Calu3 (cell line): ENCODE results near the gene MCUB. TPM values are rescaled to one million over a fixed set of nuclear protein-coding genes. Genes with fewer than 3 reads are reported as not detected.

ENCODE experiments used
- BruUV-seq: library from RNA; stranded (reverse); fragments of 400-500 nt; replicated peaks from 2 replicates; lab custom pipeline; 2021; lab: Mats Ljungman, UMichigan
- CTCF ChIA-PET: fragments of 300-600 bp; sonication (Branson Sonifier 250); formaldehyde crosslinking; loops from one replicate; lab custom pipeline; 2022; ENCODE audit warnings: antibody characterized with exemption; lab: Charles Lee
- DNase-seq: peaks from one replicate; pipeline ENCODE4 v3.0.0; 2022
- H3K27ac Mint-ChIP-seq: one replicate; pipeline ENCODE4 v1.8.0; 2022; ENCODE audit warnings: mixed read lengths; ENCODE audit not compliant: unreplicated experiment
- H3K27me3 Mint-ChIP-seq: one replicate; pipeline ENCODE4 v1.8.0; 2022; ENCODE audit warnings: mixed read lengths; ENCODE audit not compliant: unreplicated experiment
- H3K36me3 Mint-ChIP-seq: one replicate; pipeline ENCODE4 v1.8.0; 2022; ENCODE audit warnings: mild to moderate bottlenecking, moderate library complexity, mixed read lengths; ENCODE audit not compliant: insufficient read depth, unreplicated experiment
- H3K4me1 Mint-ChIP-seq: one replicate; pipeline ENCODE4 v1.8.0; 2022; ENCODE audit warnings: mild to moderate bottlenecking, low read depth, mixed read lengths; ENCODE audit not compliant: unreplicated experiment
- H3K4me3 Mint-ChIP-seq: one replicate; pipeline ENCODE4 v1.8.0; 2022; ENCODE audit warnings: mild to moderate bottlenecking, low read depth, moderate library complexity, mixed read lengths; ENCODE audit not compliant: unreplicated experiment
- H3K9me3 Mint-ChIP-seq: one replicate; pipeline ENCODE4 v1.8.0; 2022; ENCODE audit warnings: low read depth, mixed read lengths; ENCODE audit not compliant: unreplicated experiment
- intact Hi-C: fragments of 100-400 bp; cut with micrococcal nuclease; formaldehyde crosslinking; loops from one replicate; pipeline ENCODE4 v1.10.0; 2022; ENCODE audit not compliant: unreplicated experiment
- total RNA-seq: library from RNA; stranded (reverse); gene quantifications from 2 replicates; pipeline ENCODE4 v1.2.3, GENCODE V29; 2022
- TF ChIP-seq, protein P1 (sequence below): fragments of 200-600 bp; IDR thresholded peaks from one replicate; pipeline ENCODE4 v1.8.0; 2022; ENCODE audit warnings: antibody characterized with exemption; ENCODE audit not compliant: unreplicated experiment

The MCUB gene
- total RNA-seq, 1 experiment from 2014 or later = 11.8 TPM

DNA sequence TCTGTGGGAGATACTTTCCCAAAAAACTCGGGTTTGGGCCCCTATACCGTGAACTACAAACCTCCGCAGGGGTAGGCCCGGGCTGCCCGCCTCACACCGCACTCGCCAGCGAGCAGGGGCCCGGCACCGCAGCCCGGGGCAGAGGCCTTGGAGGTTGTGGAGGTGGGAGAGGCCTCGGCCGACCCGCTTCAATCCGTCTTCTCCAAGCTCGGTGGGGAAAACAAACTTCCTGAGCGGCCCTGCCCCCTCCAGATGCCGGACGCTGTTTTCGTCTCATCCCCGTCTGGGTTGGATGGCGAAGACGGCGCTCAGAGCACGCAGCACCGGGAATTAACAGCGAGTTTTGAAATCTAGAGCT lies 442 bp upstream of the MCUB start:
- Mint-ChIP-seq H3K9me3 (no peaks in the 10 kb centered on the region), H3K36me3 (peaks cover 15% of the 10 kb centered on the region), H3K27ac (no peak overlapping the region), H3K4me3 (peak overlapping the region; percentile 92), H3K27me3 (no peaks in the 10 kb centered on the region), H3K4me1 (peaks cover 10% of the 10 kb centered on the region)
- intact Hi-C loops = no loop called here
- TF ChIP-seq, protein P1, sequence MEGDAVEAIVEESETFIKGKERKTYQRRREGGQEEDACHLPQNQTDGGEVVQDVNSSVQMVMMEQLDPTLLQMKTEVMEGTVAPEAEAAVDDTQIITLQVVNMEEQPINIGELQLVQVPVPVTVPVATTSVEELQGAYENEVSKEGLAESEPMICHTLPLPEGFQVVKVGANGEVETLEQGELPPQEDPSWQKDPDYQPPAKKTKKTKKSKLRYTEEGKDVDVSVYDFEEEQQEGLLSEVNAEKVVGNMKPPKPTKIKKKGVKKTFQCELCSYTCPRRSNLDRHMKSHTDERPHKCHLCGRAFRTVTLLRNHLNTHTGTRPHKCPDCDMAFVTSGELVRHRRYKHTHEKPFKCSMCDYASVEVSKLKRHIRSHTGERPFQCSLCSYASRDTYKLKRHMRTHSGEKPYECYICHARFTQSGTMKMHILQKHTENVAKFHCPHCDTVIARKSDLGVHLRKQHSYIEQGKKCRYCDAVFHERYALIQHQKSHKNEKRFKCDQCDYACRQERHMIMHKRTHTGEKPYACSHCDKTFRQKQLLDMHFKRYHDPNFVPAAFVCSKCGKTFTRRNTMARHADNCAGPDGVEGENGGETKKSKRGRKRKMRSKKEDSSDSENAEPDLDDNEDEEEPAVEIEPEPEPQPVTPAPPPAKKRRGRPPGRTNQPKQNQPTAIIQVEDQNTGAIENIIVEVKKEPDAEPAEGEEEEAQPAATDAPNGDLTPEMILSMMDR = no peak
- DNase-seq = no peak
- TSS peak; percentile 76 for BruUV-seq
- CTCF ChIA-PET = interaction anchor here (0.6 to 1.1 kb wide), 2 partner anchors 126 to 247 kb away, joined by 3 to 5 read pairs; partner anchors contain the start of gene SEC24B

DNA sequence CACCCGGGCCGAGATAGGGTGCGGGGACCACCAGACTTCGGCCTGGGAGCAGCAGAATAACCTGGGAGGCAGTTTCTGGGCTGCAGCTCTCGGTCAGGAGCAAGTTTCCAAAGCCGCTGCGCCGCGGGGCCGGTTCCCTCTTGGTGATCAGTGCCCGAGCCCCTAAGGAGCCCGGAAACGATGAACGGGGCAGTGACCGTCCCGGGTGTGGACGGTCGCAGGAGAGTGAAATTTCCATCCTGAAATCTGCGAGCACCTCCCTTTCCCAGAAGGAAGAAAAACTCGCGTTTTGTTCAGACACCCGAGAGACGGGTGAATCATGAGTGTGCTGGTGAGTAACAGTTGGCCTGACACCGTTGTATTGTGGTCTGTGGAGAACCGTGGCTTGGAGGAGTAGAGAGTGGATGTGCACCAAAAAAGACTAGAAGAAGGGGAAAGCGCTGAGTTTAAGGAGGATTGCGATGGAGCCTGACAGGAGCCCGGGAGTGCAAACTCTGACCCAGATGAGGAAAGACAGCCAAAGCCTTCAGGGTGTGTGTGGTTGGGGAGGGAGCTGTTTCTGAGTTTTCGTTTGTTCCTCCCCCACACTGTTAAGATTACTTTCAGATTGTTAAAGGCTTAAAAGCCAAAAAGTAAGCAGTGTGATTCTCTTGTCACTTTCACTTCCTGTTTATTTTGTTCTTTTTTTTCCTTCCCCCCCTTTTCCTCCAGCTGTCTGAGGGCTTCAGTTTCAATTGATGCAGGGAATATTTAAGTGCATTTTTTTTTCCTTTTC lies 828 bp downstream of the MCUB start:
- H3K27ac Mint-ChIP-seq = peak overlapping the region; percentile 83
- H3K9me3 Mint-ChIP-seq = no peaks in the 10 kb centered on the region
- no peaks in the 10 kb centered on the region for H3K27me3 Mint-ChIP-seq
- TF ChIP-seq, protein P1 = no peak
- peaks cover 10% of the 10 kb centered on the region for H3K4me1 Mint-ChIP-seq
- intact Hi-C loops = no loop called here
- H3K36me3 Mint-ChIP-seq = peaks cover 15% of the 10 kb centered on the region
- BruUV-seq = no TSS peak
- DNase-seq = peak; percentile 9
- CTCF ChIA-PET = interaction anchor here (0.6 to 1.6 kb wide), 3 partner anchors 11 to 280 kb away, joined by 3 to 5 read pairs (median 5); partner anchors contain the start of gene SEC24B
- H3K4me3 Mint-ChIP-seq = peak overlapping the region; percentile 92

DNA sequence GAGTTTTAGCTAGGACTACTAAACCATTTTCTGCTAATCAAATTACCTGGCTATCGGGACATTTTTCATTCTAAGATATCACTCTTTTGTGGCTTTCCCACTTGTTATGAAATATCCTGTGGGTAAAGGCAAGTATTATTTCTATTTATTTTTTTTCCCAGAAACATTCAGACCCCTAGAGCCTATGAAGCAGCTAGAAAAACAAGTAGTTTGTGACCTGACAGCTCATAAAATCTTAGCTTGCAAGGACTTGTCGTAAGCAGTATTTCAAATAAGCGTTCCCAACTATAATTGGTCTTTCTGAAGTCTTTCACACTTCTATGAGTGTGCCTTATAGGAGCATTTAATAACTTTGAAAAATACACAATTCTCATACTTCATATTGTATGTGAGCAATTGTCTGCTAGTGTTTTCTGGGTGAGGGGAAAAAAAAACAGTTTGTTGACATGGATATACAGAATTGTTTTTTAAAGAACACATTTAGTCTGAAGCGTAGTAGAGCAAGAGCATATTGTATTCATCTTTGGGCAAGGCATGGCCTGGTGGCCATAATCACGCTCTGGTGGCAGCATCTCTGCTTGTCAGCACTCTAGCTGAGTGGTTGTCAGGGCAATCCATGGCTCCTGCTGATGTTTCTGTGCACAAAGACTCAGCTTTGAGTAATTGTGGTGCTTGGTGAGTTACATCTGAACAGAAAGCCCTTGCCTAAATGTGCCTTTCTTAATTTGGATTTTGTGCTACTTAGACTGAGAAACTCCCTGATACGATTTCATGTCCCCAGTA lies 2.6 kb downstream of the MCUB start:
- no TSS peak for BruUV-seq
- intact Hi-C loops = no loop called here
- peaks cover 15% of the 10 kb centered on the region for H3K36me3 Mint-ChIP-seq

DNA sequence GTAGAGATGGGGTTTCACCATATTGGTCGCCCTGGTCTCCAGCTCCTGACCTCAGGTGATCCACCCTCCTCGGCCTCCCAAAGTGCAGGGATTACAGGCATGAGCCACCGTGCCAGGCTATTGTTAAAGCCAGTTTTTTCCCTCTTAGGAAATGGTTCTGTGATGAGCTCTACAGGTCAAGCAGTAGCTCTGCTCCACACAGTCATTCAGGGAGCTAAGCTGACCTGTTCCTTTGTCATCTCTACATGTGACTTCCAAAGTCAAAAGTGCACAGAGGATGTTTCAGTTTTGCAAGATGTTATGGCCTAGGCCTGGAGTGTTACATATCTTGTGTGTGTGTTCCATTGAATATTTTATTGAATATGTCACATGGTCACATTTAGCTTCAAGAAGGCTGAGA lies 11.4 kb downstream of the MCUB start:
- CTCF ChIA-PET = interaction anchor here (1.8 kb wide), 1 partner anchor 10 kb away, joined by 5 read pairs; no protein-coding TSS in a partner anchor
- H3K27me3 Mint-ChIP-seq = no peaks in the 10 kb centered on the region

More for the DNA sequence above, 2.6 kb downstream of the MCUB start:
- no peaks in the 10 kb centered on the region for H3K27me3 Mint-ChIP-seq
- CTCF ChIA-PET = interaction anchor here (1.6 to 2.4 kb wide), 2 partner anchors 9 to 12 kb away, joined by 5 to 6 read pairs; no protein-coding TSS in a partner anchor
- H3K4me3 Mint-ChIP-seq = no peak overlapping the region
- H3K9me3 Mint-ChIP-seq = no peaks in the 10 kb centered on the region
- peaks cover 10% of the 10 kb centered on the region for H3K4me1 Mint-ChIP-seq
- H3K27ac Mint-ChIP-seq = no peak overlapping the region
- TF ChIP-seq, protein P1 = no peak
- no peak for DNase-seq

More for the DNA sequence above, 11.4 kb downstream of the MCUB start:
- DNase-seq = no peak
- BruUV-seq = no TSS peak
- peaks cover 17% of the 10 kb centered on the region for H3K4me1 Mint-ChIP-seq
- intact Hi-C loops = loop anchor here (5.0 to 10.0 kb wide), 2 partner anchors 149 to 233 kb away; partner anchors contain the start of gene CFI
- H3K36me3 Mint-ChIP-seq = no peaks in the 10 kb centered on the region
- H3K9me3 Mint-ChIP-seq = no peaks in the 10 kb centered on the region
- H3K27ac Mint-ChIP-seq = no peak overlapping the region
- TF ChIP-seq, protein P1 = no peak
- H3K4me3 Mint-ChIP-seq = no peak overlapping the region
